GM21526 (cell line): ENCODE measurements around the gene CIB2.
A peak's percentile ranks its signal among the peaks of the same experiment; 100 is the strongest.

Source experiments
- ATAC-seq: cut with Tn5 transposase; IDR thresholded peaks from one replicate; pipeline ENCODE4 v1.9.1; 2021; ENCODE audit warnings: moderate library complexity; ENCODE audit not compliant: unreplicated experiment, low FRiP score

The CIB2 gene

DNA sequence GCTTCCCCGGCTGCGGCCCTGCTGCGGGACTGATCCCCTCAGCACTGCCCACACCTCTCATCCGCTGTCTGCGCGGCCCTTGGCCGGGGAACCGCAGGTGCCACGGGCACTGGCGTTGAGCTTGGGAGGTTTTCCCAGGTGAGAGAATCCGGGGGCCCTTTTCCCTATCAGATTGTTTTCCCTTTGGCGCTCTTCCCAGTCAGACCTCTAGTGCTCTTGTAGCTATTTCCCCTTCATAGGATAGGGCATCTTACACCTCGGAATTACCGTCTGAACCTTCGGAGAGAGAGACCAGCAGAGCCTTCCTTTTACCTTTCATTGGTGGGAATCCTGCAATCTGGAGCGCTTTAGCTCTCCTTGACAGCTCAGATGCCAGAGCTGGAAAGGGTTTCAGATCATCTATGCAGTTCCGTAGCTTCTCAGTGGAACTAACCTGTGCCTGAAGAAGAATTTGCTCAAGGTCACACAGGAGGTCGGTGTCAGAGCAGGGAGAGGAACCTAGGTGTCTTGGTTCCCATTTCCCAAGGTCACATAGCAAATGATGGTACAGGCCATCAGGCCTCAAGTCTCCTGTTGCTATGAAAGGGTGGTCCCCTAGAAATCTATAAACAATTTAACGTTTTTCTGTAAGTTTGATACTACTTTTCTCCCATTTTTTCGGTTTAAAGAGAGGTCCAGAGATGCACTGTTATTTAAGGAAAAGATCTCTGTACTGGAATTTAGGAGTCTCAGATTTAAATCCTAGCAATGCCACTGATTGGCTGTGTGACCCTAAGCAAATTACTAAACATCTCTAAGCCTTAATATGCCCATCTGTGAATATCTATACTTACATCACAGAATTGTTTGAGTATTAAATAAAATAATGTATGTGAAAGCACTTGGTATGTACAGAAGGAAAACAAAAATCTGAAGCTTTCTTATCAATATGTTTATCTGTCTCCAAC lies 18.8 kb upstream of the CIB2 start:
- no peak for ATAC-seq

DNA sequence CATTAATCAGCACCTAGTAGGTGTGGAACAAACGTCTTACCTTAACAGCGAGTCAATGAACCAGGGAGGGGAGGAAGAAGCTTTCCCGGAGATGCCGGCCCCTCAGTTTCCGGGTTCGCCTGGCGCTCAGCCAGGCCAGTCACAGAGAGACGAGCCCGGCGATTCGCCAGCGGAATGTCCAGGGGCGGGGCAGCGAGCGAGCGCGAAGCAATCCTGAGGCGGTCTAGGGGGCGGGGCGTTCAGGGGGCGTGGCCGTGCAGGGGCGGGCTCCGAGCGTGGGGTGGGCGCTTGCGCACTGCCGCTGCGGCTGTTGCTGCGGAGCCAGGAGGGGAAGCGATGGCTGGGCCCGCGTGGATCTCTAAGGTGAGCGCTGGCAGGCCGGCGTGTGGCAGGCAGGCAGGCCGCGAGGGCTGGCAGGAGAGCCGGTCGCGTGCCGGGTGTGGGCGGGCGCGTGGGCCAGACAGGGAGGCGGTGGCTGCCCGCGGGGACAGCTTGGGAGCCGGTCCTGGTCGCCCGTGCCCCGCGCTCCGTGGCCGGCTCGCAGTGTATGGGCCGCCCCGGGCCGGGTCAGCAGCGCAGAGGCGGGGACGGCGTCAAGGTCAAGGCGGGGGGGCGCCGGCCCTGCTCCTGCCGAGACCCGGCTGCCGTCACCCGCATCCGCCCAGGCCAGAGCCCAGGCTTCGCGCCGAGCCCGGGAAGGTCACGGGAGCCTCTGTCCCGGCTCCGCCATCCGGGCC lies 18.0 kb upstream of the CIB2 start, which contains the start of gene IDH3A:
Gene IDH3A, plus strand, starts transcription at position 295 of the 737 bp plus-strand sequence. Its CDS starts 42 bp downstream, at position 337.
- peak; percentile 83 for ATAC-seq

- ATAC-seq, result peak; percentile 11
Observed at GRCh38 chr15:78148392-78149067, 17.3 kb upstream of the CIB2 start.

DNA sequence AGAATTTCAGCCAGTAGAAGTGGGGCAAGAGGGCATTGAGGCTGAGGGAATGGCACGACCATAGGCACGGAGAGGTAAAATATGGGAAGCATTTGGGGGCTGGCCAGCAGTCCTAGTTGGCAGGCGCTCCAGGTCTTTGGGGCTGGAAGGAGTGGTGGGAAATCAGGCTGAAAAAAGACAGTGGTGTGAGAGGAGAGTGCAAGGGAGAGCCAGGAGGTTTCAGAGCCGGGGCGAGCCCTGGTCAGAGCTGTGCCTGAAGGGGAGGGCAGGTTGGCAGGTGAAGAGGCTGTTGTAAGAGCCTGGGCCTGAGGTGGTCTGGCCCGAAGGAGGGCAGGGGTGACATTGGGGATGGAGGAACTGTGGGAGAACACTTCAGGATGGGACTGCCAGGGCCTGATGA lies 16.3 kb upstream of the CIB2 start:
- no peak for ATAC-seq

DNA sequence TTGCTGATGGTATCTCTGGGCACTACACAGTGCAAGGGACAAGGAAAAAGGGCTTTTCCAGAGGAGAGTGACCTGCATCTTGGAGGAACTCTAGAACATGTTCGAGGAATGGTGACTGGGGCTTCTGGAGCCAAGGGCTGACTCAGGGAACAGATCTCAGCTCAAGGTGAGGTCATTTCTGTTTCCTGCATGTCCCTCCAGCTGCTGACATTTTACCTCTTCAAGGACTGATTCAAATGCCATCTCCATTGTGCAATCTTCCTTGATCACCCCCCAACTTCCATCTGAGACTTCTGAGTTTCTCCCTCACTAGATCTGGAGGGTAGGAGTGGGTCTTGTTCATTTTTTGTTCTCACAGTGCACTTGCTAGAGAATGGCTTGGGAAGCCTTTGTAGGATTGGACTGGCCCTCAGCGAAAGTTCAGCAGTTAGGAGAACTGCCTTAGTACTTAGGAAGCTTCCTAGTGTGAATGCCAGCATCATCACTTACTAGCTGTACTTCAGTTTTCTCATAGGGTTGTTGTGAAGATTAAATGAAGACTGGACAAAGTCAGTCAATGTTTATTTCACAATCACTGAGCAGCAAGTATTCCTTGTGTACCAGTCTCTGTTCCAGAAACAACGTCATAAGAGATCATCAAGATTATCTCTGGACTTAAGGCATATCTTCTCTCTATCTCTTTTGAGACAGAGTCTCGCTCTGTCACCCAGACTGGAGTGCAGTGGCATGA lies 15.3 kb upstream of the CIB2 start:
- no peak for ATAC-seq

GRCh38 chr15:78142332-78142731 lies 11.1 kb upstream of the CIB2 start:
- ATAC-seq, result no peak

- no peak for ATAC-seq
Observed at GRCh38 chr15:78140292-78140691, 9.0 kb upstream of the CIB2 start.

DNA sequence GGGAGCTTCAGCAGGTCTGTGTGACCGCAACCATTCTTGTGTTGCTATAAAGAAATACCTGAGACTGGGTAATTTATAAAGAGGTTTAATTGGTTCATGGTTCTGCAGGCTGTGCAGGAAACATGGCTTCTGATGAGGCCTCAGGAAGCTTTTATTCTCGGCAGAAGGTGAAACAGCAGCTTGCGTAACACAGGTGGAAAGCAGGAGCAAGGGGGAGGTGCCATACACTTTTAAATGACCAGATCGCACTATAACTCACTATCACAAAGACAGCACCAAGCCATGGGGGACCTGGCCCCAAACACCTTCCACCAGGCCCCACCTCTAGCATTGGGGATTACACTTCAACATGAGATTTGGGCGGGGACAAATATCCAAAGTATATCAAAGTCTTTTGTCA lies 8.3 kb upstream of the CIB2 start:
- no peak for ATAC-seq

DNA sequence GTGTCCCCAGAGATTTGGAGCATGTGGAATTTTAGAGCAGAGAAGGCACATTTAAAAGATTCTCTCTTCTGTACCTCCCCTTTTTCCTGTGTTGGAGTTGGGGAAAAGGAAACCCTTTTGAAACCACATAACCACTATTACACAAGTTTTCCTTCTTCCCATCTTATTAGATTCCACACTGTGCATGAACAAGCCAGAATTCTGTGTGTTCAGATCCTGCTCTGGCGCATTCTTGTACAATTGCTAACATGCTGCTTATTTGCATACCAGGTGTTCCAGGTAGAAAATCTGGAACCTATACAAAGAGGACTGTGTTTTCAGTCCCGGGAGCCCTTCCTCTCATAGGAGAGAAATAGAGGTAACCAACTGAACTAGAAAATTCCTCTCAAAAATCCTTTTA lies 2.6 kb upstream of the CIB2 start:
- no peak for ATAC-seq

GRCh38 chr15:78130466-78131294 lies 565 bp downstream of the CIB2 start:
- peak; percentile 28 for ATAC-seq

- no peak for ATAC-seq
Observed at GRCh38 chr15:78129751-78130287, 1.4 kb downstream of the CIB2 start.

GRCh38 chr15:78129077-78129750 lies 2.0 kb downstream of the CIB2 start:
- ATAC-seq, result no peak

- ATAC-seq, result no peak
Observed at GRCh38 chr15:78127882-78128281, 3.4 kb downstream of the CIB2 start.

GRCh38 chr15:78125267-78125666 lies 6.0 kb downstream of the CIB2 start:
- ATAC-seq, result no peak

DNA sequence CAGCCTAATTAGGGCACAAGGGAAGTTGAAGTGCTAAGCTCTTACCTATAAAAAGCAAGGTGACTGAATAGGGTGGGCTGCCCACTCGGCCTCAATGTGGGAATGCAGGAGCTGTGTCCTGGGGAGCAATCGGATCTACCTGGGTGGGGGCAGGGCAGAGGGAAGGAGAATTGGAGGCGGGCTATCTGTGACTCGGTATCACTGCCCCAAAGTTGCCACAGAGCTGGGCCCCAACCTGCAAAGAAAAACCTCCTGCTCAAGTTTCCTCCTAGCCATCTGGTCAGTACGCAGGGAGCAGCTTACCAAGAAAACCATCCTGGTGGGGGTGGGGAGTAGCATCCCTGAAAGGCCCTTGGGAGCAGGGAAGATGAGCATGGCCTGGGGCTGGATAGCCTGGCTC lies 10.7 kb downstream of the CIB2 start:
- ATAC-seq, result no peak

DNA sequence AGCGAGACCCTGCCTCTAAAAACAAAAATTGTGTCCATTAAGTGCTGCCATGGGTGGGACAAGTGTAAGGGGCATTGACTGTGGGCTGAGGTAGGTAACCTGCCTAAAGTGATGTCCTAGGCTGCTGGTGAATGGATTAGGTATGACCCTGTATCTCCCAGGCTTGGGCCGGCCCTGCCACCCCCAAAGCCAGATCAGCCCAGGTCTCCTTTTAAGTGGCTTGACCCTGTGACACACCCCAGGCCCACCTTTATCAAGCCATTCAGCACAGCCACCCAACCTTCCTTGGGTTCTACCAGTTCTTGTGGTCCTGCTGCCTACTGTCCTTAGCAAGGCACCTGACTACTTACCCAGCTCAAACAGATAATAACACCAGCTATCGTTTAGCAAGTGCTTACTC lies 18.7 kb downstream of the CIB2 start:
- ATAC-seq, result no peak

DNA sequence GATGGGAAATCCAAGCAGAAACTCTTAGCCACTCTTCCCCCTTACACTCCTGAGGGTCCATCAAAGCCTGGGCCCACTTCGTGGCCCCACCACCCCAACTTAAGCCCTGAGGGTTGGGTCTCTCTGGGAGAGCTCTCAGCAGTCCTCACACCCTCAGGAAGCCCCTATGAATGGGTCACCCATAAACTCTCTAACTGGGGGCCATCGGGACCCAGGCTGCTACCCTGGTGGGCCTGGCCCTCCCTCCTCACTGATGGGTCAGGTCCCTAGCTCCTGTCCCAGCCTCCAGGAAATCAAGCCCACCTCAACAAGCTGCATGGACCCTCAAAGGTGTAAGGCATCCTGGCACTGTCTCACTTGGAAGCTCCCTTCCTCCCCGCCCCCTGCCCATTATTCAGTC lies 19.5 kb downstream of the CIB2 start:
- ATAC-seq, result no peak

DNA sequence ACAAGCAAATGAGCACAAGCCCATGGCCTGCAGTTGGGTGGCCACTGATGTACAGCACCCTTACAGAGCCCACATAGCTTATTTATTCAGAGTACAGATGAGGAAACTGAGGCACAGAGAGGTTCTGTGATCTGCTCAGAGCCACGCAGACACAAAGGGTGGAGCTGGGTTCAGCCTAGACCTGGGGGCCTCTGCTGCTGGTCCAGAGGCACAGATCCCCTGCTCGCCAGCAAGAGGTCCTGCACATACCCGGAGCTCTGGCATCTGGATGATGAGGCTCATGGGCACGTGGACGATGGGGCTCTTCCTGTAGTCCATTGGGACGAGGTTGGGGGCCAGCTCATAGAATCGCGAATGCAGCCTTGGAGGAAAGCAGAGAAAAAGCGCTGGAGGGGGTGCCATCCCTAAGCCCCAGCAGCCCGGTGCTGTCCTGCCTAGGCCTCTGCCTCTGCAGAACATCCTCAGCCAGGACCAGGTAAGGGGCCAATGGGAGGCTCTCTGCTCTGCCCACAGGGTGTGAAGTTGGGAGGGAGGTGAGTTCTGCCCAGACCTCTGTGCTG lies 20.2 kb downstream of the CIB2 start:
- ATAC-seq, result no peak
